Skeletal muscle tissue (tissue), 4 donors: Measurements from ENCODE around the gene IFT22. TPM values are rescaled to one million over a fixed set of nuclear protein-coding genes. Genes with fewer than 3 reads are reported as not detected.
"Not testable (repeated sequence)": the region's sequence is repeated elsewhere in the genome, so short reads cannot be mapped to it uniquely, and the experiment has no call there.

Experiments
- H3K27ac ChIP-seq: one replicate; pipeline ENCODE4 v1.7.0; 2013; ENCODE audit warnings: mild to moderate bottlenecking, low read depth, low read length, inconsistent platforms
- H3K27me3 ChIP-seq, 3 donors: one replicate each; pipeline ENCODE4 v1.7.0; 2013; ENCODE audit warnings: low read length in 3 of 3; ENCODE audit not compliant: control insufficient read depth in 3 of 3, insufficient read depth in 3 of 3
- H3K36me3 ChIP-seq, 3 donors: one replicate each; pipeline ENCODE4 v1.7.0; 2013; ENCODE audit warnings: low read length in 3 of 3; ENCODE audit not compliant: control insufficient read depth in 3 of 3, insufficient read depth in 3 of 3
- H3K4me1 ChIP-seq, 3 donors: one replicate each; pipeline ENCODE4 v1.7.0; 2013; ENCODE audit warnings: low read length in 3 of 3, mild to moderate bottlenecking in 3 of 3; ENCODE audit not compliant: control insufficient read depth in 3 of 3, insufficient read depth in 3 of 3
- H3K4me3 ChIP-seq, 3 donors: one replicate each; pipeline ENCODE4 v1.7.0; 2013; ENCODE audit warnings: low read length in 3 of 3
- H3K9ac ChIP-seq, 3 donors: one replicate each; pipeline ENCODE4 v1.7.0; 2013; ENCODE audit warnings: low read length in 3 of 3, mild to moderate bottlenecking in 3 of 3, moderate library complexity in 2 of 3, low read depth in 1 of 3
- H3K9me3 ChIP-seq, 3 donors: one replicate each; pipeline ENCODE4 v1.7.0; 2013; ENCODE audit warnings: low read length in 3 of 3; ENCODE audit not compliant: control insufficient read depth in 3 of 3
- total RNA-seq: library from RNA; depleted of rRNA; stranded (reverse); fragments of >200 nt; gene quantifications from one replicate; pipeline ENCODE4 v1.2.3, GENCODE V29; 2014
- donor health status: Osteomylitis.

The IFT22 gene
- total RNA-seq, 1 donor from 2014 or later = 17.2 TPM

- not testable (repeated sequence) for H3K9ac ChIP-seq, H3K9me3 ChIP-seq
Measured at GRCh38 chr7:101285880-101286279, 35.7 kb downstream of the IFT22 start.

GRCh38 chr7:101285171-101285570 lies 36.4 kb downstream of the IFT22 start:
- H3K27me3 ChIP-seq = peaks cover 0 to 5% (median 4%) of the 10 kb centered on the region in 3 donors
- no peak overlapping the region for H3K27ac ChIP-seq
- no peak overlapping the region for H3K9ac ChIP-seq
- peaks cover 3 to 6% (median 3%) of the 10 kb centered on the region in 3 donors for H3K4me1 ChIP-seq
- no peak overlapping the region for H3K4me3 ChIP-seq
- H3K36me3 ChIP-seq = no peaks in the 10 kb centered on the region
- H3K9me3 ChIP-seq = no peaks in the 10 kb centered on the region

More at GRCh38 chr7:101285880-101286279, 35.7 kb downstream of the IFT22 start:
- H3K27ac ChIP-seq, H3K4me3 ChIP-seq, H3K36me3 ChIP-seq, H3K4me1 ChIP-seq, H3K27me3 ChIP-seq: not testable (repeated sequence)

GRCh38 chr7:101280912-101281311 lies 40.7 kb downstream of the IFT22 start:
- not testable (repeated sequence) for H3K4me1 ChIP-seq, H3K36me3 ChIP-seq, H3K9ac ChIP-seq, H3K27ac ChIP-seq, H3K4me3 ChIP-seq, H3K9me3 ChIP-seq
- peaks cover 8 to 21% (median 12%) of the 10 kb centered on the region in 3 donors for H3K27me3 ChIP-seq

GRCh38 chr7:101278461-101279292 lies 42.9 kb downstream of the IFT22 start:
- Histone ChIP-seq H3K9me3 (no peaks in the 10 kb centered on the region), H3K36me3 (no peaks in the 10 kb centered on the region), H3K4me3 (no peak overlapping the region), H3K27ac (no peak overlapping the region), H3K4me1 (peaks cover 3 to 6% (median 3%) of the 10 kb centered on the region in 3 donors), H3K9ac (no peak overlapping the region), H3K27me3 (peaks cover 16 to 28% (median 19%) of the 10 kb centered on the region in 3 donors)

- no peak overlapping the region for H3K27ac ChIP-seq
- no peak overlapping the region for H3K4me3 ChIP-seq
- H3K27me3 ChIP-seq = peaks cover 19 to 38% (median 24%) of the 10 kb centered on the region in 3 donors
- H3K4me1 ChIP-seq = no peaks in the 10 kb centered on the region
- no peaks in the 10 kb centered on the region for H3K36me3 ChIP-seq
- no peak overlapping the region for H3K9ac ChIP-seq
- H3K9me3 ChIP-seq = no peaks in the 10 kb centered on the region
Measured at GRCh38 chr7:101277155-101277554, 44.5 kb downstream of the IFT22 start.

GRCh38 chr7:101273206-101273605 lies 48.4 kb downstream of the IFT22 start:
- H3K4me3 ChIP-seq = no peak overlapping the region
- no peaks in the 10 kb centered on the region for H3K36me3 ChIP-seq
- H3K9ac ChIP-seq = no peak overlapping the region
- no peaks in the 10 kb centered on the region for H3K4me1 ChIP-seq
- H3K27me3 ChIP-seq = peaks cover 24 to 32% (median 24%) of the 10 kb centered on the region in 3 donors
- H3K9me3 ChIP-seq = no peaks in the 10 kb centered on the region
- H3K27ac ChIP-seq = no peak overlapping the region

GRCh38 chr7:101271021-101271420 lies 50.6 kb downstream of the IFT22 start:
- Histone ChIP-seq H3K4me1 (no peaks in the 10 kb centered on the region), H3K9me3 (no peaks in the 10 kb centered on the region), H3K27ac (no peak overlapping the region), H3K9ac (no peak overlapping the region), H3K4me3 (no peak overlapping the region), H3K27me3 (peaks cover 13 to 21% (median 17%) of the 10 kb centered on the region in 3 donors), H3K36me3 (no peaks in the 10 kb centered on the region)

GRCh38 chr7:101269664-101270063 lies 51.9 kb downstream of the IFT22 start:
- Histone ChIP-seq H3K4me1 (no peaks in the 10 kb centered on the region), H3K27ac (no peak overlapping the region), H3K4me3 (no peak overlapping the region), H3K36me3 (no peaks in the 10 kb centered on the region), H3K9ac (no peak overlapping the region), H3K9me3 (no peaks in the 10 kb centered on the region), H3K27me3 (peaks cover 4 to 12% (median 8%) of the 10 kb centered on the region in 3 donors)

- Histone ChIP-seq H3K4me1 (no peaks in the 10 kb centered on the region), H3K27ac (no peak overlapping the region), H3K9me3 (no peaks in the 10 kb centered on the region), H3K4me3 (no peak overlapping the region), H3K9ac (no peak overlapping the region), H3K36me3 (no peaks in the 10 kb centered on the region), H3K27me3 (peaks cover 0 to 4% (median 3%) of the 10 kb centered on the region in 3 donors)
Measured at GRCh38 chr7:101265622-101266516, 55.7 kb downstream of the IFT22 start.
